Cerebellar nuclear complex (tissue), 1 donor: Measurements from ENCODE around the gene NADSYN1.

ENCODE experiments used
- DNase-seq, 2 experiments: peaks; one replicate each; lab custom pipeline; 2025; lab: John Stamatoyannopoulos, UW

NADSYN1 gene

DNA sequence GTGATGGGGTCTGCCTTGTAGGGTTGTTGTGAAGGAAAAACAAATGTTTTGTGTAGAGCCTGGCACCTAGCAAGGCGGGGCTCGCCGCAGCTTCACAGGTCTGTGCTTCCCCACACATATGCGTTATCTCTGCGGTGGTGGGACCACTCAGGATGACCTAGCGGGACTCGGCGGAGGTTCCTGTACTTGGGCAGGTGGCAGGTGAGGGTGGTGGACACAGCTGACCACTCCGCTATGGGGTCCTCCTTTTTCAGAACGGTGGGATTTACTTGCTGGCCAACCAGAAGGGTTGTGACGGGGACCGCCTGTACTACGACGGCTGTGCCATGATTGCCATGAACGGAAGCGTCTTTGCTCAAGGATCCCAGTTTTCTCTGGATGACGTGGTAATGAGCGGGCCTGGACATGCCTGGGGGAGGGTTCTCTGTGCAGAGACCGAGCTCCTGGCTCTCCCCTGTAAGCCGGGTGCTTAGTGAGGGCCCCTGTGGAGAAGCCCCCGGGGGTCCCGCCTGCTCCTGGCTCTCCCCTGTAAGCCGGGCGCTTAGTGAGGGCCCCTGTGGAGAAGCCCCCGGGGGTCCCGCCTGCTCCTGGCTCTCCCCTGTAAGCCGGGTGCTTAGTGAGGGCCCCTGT lies 21.3 kb downstream of the NADSYN1 start:
- no peak for DNase-seq

DNA sequence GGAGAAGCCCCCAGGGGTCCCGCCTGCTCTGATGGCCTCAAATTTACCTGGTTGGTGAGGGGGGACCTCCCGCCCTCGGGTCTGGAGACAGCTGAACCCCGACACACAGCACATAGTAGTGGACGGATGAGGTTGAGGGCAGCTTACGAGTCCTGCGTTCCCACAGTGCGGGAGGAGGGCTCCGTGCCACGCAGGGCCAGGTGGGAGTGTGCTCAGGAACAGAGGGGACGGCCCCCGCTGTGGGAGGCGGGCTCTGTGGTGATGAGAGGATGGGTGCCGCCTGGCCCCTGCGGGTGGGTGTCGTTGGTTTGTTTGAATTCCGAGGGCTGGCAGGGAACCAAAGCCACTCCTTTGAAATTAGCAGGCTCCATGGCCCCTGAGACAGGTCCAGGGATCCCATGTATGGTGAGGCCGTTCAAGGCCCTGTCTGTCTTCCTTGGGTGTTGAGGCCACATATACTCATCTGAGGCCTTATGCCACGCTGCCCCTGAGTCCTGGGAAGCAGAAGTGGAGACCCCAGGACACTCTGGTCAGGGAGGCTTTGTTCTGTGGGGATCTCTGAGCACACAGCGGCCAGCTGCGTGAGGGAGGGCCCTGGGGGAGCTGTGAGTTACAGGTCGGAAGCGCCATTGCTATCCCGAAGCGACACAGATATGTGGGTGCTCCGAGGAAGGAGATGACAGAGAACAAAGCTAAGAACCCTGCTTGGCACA lies 21.9 kb downstream of the NADSYN1 start:
- no peak for DNase-seq

DNA sequence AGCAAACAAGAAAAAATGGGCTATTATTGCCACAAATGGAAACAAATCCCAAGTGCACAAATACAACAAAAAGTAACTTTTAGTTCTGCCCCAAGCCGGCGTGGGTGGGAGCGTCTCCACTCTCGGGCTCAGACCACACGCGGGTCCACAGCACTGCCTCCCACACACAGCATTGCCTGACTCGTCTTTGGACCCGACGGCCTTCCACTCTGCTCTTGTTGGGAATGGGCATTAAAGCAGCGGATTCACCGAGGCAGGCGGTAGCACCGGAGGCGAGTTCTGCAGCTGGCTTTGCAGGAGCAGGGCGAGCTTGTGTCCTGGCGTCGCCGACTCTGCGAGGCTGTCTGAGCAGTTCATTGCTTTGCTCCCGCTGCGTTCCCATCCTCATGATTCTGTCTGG lies 23.0 kb downstream of the NADSYN1 start:
- DNase-seq: no peak

DNA sequence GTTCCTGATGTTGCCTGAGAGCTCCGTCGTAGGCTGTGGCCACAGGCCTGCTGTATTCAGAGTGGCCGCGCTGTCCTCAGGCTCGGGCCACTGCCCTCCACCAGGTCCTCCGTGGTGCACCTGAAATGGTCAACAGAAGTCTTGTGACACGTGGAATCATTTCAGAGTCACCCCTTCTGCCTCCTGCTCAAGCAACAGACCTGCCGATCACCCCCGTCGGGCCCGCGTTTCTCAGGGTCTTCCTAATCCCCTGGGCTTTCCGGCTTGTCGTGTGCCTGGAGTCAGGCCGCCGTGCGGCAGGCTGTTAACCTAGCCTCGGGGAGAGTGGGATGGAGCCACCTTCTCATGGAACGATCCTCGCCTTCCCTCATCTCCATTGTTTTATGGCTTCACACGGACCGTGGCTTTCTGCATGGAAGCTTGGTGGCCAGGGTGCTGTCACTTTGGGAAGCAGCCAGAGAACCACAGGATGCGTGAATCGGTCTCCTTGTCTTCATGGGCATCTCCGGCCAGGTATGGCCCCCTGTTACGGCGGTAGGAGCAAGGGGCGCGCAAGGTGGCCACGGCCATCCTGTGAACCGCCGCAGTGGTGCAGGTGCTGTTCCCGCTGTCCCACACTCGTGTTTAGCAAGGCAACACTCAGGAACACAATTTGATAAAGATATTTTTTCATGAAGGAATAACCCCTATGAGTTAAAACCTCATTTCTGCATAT lies 24.1 kb downstream of the NADSYN1 start:
- DNase-seq: no peak

DNA sequence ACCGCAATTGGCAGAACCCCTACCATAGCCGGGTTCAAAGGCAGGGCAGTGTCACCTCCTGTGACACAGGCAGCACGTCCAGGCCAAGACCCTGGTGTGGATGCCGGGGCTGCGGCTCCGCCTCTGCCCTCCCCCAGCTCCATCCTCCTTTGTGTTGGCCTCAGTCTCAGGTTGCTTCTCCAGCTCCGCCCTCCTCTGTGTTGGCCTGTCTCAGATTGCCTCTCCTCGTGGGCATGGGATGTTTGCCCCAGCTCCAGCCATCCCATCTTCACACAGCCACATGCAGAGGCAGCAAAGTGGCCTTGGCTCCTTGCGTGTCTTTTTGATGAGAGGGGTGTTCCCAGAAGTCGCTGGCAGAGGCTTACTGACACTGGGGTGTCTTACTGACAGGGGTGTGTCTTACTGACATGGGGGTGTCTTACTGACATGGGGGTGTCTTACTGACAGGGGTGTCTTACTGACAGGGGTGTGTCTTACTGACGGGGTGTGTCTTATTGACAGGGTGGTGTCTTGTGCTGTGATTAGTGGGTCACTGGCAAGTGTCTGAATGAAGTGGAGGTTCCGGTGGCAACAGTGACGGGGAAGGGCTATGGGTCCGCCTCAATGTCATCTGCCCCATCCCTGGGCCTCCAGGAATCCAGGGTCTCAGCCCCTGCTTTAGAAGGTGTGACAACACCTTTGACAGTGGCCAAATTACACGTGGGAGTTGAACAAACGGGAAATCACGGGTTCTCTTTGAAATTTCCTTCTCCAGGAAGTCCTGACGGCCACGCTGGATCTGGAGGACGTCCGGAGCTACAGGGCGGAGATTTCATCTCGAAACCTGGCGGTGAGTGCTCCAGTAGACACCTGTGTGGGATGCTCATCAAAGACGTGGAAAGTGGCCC lies 24.9 kb downstream of the NADSYN1 start:
- no peak for DNase-seq

DNA sequence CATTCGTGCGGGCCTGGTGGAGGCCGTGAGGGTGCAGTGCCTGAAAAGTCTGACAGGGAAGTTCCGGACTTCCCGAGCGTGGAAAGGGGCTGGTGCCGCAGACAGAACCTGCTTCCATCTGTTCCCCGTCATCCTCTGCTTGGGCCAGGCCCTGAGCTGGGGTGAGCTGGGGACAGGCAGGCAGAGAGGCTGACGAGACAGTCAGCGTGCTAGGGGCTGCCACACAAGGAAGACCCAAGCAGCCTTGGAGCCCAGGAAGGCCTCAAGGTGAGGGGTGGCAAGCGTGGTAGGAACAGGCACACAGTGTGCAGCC lies 25.5 kb downstream of the NADSYN1 start:
- no peak for DNase-seq

DNA sequence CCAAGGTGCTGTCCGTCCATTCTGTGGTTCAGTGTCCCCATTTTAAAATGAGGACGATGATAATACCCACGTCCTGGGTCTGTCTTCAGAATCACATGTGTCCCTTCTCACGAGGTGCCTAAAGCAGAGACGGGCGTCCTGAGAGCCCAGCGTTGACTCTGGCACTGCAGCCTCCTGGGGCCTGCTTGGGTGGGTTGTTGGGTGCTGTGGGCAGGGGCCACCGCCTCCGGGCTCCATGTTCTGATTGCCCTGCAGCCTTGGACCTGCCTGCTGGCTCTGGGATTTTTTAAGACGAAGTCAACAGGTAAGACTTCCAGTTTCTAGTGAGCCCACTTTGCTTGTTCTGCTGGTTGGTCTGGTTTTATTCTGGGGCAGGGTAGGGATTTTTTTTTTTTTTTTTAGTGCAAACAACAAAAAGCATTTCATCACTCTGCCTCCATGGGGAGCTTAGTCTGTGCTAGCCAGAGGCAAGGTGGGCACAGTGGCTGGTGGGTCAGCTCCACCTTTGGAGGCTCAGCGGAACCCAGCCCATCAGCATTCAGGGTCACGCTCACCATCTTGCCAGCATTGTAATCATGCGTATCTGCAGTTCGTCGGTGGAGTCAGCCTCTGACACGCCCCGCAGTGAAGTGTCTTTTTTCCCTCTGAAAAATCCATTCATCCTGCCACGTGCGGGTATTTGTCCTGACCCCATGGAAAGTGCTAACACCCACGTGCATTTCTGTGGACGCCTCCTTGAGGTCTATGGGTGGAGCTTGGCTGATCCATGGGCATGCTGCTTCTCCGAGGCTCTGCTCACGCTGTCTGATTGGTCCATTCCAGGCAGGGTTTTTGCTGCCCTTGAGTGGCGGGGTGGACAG lies 28.3 kb downstream of the NADSYN1 start:
- DNase-seq: no peak

DNA sequence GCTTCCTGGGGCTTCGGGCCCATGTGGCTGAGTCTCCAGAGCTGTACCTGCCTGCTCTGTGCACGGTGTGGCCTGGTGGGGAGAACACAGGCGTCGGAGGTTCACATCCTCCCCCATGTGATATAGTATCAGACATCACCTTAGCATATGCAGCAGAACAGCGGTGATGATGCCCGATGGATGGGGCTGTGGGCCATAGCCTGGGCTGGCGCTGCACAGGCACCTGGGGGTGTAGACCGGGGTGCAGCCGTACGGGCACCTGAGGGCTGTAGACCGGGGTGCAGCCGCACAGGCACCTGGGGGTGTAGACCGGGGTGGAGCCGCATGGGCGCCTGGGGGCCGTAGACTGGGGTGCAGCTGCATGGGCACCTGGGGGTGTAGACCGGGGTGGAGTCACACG lies 29.2 kb downstream of the NADSYN1 start:
- no peak for DNase-seq

DNA sequence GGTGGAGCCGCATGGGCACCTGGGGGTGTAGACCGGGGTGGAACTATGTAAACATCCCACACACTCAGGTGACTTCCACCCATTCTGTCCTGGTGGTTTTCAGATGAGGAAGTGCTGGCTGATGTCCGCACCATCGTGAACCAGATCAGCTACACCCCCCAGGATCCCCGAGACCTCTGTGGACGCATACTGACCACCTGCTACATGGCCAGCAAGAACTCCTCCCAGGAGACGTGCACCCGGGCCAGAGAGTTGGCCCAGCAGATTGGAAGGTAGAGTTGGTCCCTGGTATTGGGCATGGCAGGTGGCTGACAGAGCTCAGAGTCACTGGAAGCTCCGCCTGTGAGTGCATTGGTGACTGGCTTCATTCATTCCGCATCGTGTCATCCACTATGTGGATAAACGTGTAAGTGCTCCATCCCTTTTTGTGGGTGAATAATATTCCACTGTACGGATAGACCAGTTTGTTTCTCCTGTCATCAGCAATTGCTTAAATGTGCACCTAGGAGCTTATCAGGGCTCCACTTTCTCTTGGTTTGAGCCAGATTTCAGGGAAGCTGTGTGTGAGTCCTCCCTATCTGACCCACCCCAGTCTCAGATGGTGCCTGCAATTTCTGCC lies 29.9 kb downstream of the NADSYN1 start:
- no peak for DNase-seq

DNA sequence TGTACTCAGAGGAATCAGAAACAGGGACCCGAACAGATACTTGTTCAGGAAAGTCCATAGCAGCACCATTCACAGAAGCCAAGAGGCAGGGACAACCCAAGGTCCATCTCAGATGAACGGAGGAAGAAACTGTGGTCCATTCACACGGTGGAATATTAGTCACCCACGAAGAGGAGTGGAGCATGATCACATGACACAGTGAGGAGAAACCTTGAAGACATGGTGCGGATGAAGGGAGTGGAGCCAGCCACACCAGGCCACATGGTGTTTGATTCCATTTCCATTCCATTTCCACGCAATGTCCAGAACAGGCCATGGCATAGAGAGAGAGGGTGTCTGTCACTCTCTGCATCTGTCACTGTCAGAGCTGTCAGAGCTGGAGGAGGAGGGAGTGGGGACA lies 30.7 kb downstream of the NADSYN1 start:
- DNase-seq: no peak

DNA sequence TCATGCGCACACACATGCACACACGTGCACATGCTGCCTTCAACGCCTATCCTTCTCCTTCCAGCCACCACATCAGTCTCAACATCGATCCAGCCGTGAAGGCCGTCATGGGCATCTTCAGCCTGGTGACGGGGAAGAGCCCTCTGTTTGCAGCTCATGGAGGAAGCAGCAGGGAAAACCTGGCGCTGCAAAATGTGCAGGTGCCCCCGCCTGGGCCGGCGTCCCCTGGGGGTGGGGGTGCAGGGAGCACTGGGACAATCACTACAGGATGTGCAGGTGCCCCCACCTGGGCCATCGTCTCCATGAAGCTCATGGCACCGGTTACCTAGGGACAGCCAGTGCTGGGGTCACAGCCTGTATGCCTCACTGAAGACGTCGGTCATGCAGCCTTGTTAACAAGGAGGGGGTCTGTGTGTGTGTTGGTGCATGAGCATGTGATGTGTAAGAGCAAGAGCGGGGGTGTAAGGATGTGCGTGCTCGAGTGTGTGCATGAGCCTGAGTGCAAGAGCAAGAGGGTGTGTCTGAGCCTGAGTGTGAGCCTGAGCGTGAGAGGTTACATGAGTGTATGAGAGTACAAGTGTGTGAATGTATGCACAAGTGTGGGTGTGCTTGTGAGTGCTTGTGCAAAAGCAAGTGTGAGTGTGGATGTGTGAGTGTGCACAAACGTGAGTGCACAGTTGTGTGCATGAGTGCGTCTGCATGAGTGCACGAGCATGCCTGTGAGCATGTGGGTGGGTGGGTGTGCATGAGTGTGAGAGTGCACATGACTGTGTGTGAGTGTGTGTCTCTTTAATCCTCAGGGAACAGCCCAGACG lies 31.5 kb downstream of the NADSYN1 start:
- no peak for DNase-seq

DNA sequence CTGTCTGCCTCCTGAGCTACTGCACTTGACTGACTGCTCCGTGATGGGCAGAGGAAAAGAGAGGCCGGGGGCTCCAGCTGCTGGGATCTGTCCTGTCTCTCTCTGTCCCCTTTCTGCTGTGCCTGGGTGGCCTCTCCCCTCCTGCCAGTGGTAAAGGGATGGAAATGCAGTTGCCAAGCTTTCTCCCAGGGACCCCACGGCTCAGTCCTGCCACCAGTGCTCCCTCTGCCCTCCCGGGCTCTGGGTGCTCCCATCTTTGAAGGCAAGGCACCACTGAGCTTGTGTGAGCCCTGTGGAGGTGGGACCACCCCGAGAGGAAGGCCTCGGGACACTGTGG lies 32.0 kb downstream of the NADSYN1 start:
- no peak for DNase-seq

DNA sequence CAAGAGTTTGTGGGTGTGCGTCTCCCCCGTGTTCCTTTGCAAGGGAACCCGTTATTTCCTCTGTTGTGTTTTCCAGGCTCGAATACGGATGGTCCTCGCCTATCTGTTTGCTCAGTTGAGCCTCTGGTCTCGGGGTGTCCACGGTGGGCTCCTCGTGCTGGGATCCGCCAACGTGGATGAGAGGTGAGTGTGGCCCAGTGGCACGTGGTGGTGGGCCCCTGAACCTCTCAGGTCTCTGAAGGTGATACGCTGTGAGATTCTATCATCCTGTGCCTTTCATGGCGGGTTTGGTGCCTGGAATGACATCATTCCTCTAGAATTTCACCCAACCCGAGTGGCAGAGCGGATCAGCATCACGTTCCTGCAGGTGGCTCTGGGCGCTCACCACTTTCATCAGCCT lies 32.5 kb downstream of the NADSYN1 start:
- DNase-seq: no peak

DNA sequence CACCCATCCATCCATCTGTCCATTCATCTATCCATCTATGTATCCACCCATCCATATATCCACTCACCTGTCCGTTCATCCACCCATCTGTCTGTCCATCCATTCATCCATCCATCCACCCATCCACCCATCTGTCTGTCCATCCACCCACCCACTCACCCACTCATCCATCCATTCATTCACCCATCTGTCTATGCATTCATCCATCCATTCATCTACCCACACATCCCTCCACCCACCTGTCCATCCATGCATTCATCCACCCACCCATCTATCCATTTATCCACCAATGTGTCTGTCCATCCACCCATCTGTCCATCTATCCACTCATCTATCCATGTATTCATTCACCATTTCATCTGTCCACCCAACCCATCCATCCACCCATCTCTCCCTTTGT lies 33.3 kb downstream of the NADSYN1 start:
- DNase-seq: no peak

DNA sequence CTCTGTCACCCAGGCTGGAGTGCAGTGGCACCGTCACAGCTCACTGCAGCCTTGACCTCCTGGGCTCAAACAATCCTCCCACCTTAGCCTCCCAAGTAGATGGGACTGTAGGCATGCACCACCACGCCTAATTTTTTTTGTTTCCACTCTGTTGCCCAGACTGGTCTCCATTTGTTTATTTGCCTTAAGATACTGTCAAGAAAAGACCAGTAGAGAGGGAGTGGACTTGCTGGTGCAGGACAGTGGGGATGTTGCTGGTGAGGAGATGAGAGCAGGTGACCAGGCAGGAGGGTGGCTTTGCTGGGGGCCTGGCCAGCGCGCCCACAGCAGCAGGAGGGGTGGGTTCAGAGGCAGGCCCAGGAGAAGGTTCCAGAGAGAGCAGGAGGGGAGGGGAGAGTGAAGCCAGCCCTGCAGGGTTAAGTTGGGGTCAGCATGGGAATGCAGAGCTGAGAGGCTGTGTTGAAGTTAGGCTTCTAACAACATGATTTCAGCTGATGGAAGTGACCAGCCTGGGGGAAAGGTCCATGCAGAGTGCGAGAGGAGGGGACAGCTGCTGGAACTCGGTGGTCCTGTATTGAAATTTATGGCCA lies 35.8 kb downstream of the NADSYN1 start:
- no peak for DNase-seq

DNA sequence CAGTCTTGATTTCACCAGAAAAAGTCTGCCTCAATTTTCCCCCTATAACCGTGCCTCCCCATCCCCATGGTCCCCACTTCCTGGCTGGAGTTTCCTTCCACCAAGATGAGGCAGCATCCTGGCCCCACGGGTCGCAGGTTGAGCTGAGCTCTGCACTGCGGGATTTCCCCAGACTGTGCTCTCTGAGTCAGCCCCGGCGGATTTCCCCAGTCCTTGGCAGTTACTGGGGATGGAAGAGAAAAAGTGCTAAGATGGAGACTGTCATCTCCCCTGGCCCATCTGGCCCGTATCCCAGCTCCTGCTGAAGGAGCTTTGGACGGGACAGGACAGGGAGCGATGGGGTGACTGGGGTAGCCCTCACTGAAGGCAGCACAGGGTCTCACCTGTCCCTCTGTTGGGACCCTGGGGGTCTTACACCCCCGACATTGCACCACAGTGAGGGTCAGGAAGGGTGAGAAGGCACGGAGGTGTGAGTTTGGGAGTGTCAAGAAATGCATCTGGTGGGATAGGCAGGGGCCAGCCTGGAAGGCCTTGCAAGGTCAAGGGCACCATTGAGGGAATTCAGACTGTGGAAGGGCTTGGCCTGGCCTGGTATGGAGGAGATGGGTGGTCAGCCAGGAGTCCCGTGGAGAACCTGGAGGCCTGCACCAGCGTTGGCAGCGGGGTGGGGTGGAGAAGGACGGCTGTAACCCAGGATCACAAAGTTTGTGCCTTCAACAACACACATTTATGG lies 36.5 kb downstream of the NADSYN1 start:
- DNase-seq: no peak

DNA sequence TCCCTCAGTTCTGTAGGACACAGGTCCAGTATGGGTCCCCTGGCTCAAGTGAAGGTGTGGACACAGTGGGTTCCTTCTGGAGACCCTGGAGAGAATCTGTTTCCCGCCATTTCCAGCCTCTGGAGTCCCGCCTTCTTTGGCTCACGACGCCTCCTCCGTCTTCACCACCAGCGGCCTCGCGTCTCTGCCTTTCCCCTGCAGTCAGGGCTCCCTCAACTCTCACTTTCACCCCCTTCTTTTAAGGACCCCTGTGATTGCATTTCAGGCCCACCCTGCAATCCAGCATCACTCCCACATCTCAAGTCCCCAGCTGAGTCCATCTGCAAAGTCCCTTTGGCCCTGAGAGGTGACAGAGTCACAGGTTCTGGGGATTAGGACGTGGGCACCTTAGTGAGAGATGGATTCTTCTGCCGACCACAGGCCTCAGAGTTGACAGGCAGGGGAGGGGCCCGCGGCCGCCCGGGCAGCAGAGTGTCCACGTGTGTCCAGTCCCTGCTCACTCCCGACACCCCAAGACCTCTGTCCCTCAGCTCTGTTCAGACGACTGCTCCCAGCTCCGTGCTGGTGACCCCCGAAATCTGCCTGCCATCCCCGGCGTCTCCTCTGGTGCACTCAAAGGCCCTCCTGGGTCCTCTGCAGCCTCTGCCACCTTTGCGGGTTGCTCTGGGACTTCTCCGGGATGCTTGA lies 37.2 kb downstream of the NADSYN1 start:
- DNase-seq: no peak

DNA sequence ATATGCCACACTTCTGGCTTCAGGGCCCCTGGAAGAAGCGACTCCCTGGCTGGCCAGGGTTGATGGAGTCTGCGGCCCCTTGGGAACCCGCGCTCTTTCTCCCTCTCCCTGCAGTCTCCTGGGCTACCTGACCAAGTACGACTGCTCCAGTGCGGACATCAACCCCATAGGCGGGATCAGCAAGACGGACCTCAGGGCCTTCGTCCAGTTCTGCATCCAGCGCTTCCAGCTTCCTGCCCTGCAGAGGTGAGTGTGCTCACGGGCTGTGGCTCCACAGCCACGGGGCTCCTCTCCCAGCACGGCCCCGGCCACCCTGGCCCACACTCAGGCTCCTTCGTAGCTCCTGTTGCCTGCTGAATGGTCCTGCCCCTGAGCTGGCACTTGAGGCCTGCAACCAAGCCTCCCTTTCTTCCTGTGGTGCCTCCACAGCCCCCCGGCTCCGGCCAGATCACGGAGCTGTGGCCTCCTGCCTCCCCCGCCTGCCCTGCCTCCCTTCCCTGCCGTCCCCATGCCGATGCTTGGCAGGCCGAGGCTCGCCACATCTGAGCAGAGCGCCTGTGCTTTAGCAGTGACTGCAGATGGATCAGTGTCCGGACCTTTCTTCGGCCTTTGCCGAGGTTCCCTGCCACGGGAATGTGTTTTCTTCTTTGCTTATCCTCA lies 37.9 kb downstream of the NADSYN1 start:
- DNase-seq: no peak
